Suprapubic skin (tissue), 4 donors: ENCODE data around the gene CYP8B1. TPM values are rescaled to one million over a fixed set of nuclear protein-coding genes. Genes with fewer than 3 reads are reported as not detected.

Source experiments
- DNase-seq, 2 donors: peaks; one replicate each; pipeline ENCODE4 v3.0.0-alpha.2; 2019; ENCODE audit warnings: low spot score in 2 of 2
- H3K27ac ChIP-seq: fragments of 200-600 bp; sonication (generic); one replicate; pipeline ENCODE4 v1.5.1; 2019
- H3K27me3 ChIP-seq: fragments of 200-600 bp; sonication (generic); one replicate; pipeline ENCODE4 v1.5.1; 2019
- H3K36me3 ChIP-seq: fragments of 200-600 bp; sonication (generic); one replicate; pipeline ENCODE4 v1.5.1; 2019
- H3K4me1 ChIP-seq: fragments of 200-600 bp; sonication (generic); one replicate; pipeline ENCODE4 v1.5.1; 2019
- H3K4me3 ChIP-seq: fragments of 200-600 bp; sonication (generic); one replicate; pipeline ENCODE4 v1.5.1; 2019; ENCODE audit warnings: mild to moderate bottlenecking
- H3K9me3 ChIP-seq: fragments of 200-600 bp; sonication (generic); one replicate; pipeline ENCODE4 v1.5.1; 2019
- CTCF ChIP-seq, 2 donors: fragments of 200-600 bp in 1 of 2; fragments of 450-650 bp in 1 of 2; sonication (generic) in 1 of 2; IDR thresholded peaks; one replicate each; pipeline ENCODE4 v1.5.1; 2016 to 2019; ENCODE audit warnings: antibody characterized with exemption in 2 of 2, mild to moderate bottlenecking in 1 of 2, moderate library complexity in 1 of 2
- EP300 ChIP-seq: sonication (generic); formaldehyde crosslinking; IDR thresholded peaks from one replicate; pipeline ENCODE4 v1.6.1; 2017; ENCODE audit warnings: antibody characterized with exemption
- POLR2A ChIP-seq, 2 donors: fragments of 450-650 bp; IDR thresholded peaks; one replicate each; pipeline ENCODE4 v1.6.1; 2017; ENCODE audit warnings: antibody characterized with exemption in 2 of 2, mild to moderate bottlenecking in 2 of 2, moderate library complexity in 2 of 2
- POLR2AphosphoS5 ChIP-seq, 3 donors: sonication (generic); formaldehyde crosslinking; IDR thresholded peaks; one replicate each; pipeline ENCODE4 v1.6.1; 2017; ENCODE audit warnings: antibody characterized with exemption in 3 of 3
- WGBS: methylation state at CpG from one replicate; pipeline ENCODE4 v1.1.5; 2018; 5-methylcytosine and 5-hydroxymethylcytosine counted together
- total RNA-seq, 4 donors: library from RNA; depleted of rRNA; stranded (reverse); fragments of >200 nt; gene quantifications; one replicate each; pipeline ENCODE4 v1.1.0, GENCODE V29; 2016

The CYP8B1 gene
- total RNA-seq, 4 donors from 2014 or later, result not detected

GRCh38 chr3:42901073-42901415 is 25.4 kb upstream of the CYP8B1 start:
- H3K4me1 ChIP-seq, result peaks cover 29% of the 10 kb centered on the region
- H3K27me3 ChIP-seq, result no peaks in the 10 kb centered on the region
- TF ChIP-seq CTCF (IDR thresholded peaks at IDR 0.05) (no peak), EP300 (no peak), POLR2A (IDR thresholded peaks at IDR 0.05) (no peak), POLR2AphosphoS5 (IDR thresholded peaks at IDR 0.05) (no peak)
- DNase-seq, result no peak
- WGBS, result 60% methylated on average over 3 of the region's 3 CpGs
- H3K9me3 ChIP-seq, result no peaks in the 10 kb centered on the region
- no peak overlapping the region for H3K4me3 ChIP-seq
- no peaks in the 10 kb centered on the region for H3K36me3 ChIP-seq
- H3K27ac ChIP-seq, result peak overlapping the region; percentile 57

GRCh38 chr3:42900226-42901072 is 24.8 kb upstream of the CYP8B1 start:
- no peak for TF ChIP-seq POLR2AphosphoS5 (IDR thresholded peaks at IDR 0.05)
- TF ChIP-seq CTCF (IDR thresholded peaks at IDR 0.05), result no peak
- TF ChIP-seq POLR2A (IDR thresholded peaks at IDR 0.05), result no peak
- no peak for TF ChIP-seq EP300
- no peaks in the 10 kb centered on the region for H3K9me3 ChIP-seq
- H3K4me1 ChIP-seq, result peaks cover 23% of the 10 kb centered on the region
- H3K4me3 ChIP-seq, result no peak overlapping the region
- H3K27me3 ChIP-seq, result no peaks in the 10 kb centered on the region
- DNase-seq, result no peak
- WGBS, result 63% methylated on average over 8 of the region's 8 CpGs
- H3K36me3 ChIP-seq, result no peaks in the 10 kb centered on the region
- peak overlapping the region; percentile 57 for H3K27ac ChIP-seq

- H3K27ac ChIP-seq, result peak overlapping the region; percentile 57
- TF ChIP-seq CTCF (IDR thresholded peaks at IDR 0.05) (no peak), POLR2AphosphoS5 (IDR thresholded peaks at IDR 0.05) (no peak), EP300 (no peak), POLR2A (IDR thresholded peaks at IDR 0.05) (no peak)
These were observed 23.4 kb upstream of the CYP8B1 start for GRCh38 chr3:42898896-42899675.

GRCh38 chr3:42895580-42895868 is 19.8 kb upstream of the CYP8B1 start:
- Histone ChIP-seq H3K27ac (no peak overlapping the region), H3K9me3 (no peaks in the 10 kb centered on the region), H3K4me1 (peaks cover 16% of the 10 kb centered on the region), H3K36me3 (no peaks in the 10 kb centered on the region), H3K27me3 (no peaks in the 10 kb centered on the region), H3K4me3 (no peak overlapping the region)
- no peak for DNase-seq
- TF ChIP-seq POLR2A (IDR thresholded peaks at IDR 0.05) (no peak), CTCF (IDR thresholded peaks at IDR 0.05) (no peak), EP300 (no peak), POLR2AphosphoS5 (IDR thresholded peaks at IDR 0.05) (no peak)

More at GRCh38 chr3:42898896-42899675, 23.4 kb upstream of the CYP8B1 start:
- Histone ChIP-seq H3K36me3 (no peaks in the 10 kb centered on the region), H3K4me1 (peaks cover 23% of the 10 kb centered on the region), H3K4me3 (no peak overlapping the region), H3K9me3 (no peaks in the 10 kb centered on the region), H3K27me3 (no peaks in the 10 kb centered on the region)
- DNase-seq, result no peak
